HepG2 (cell line): ENCODE measurements around the gene EPHA2. TPM values are rescaled to one million over a fixed set of nuclear protein-coding genes. Genes with fewer than 3 reads are reported as not detected.

ENCODE experiments used
- ATAC-seq: fragments of 200-7000 bp; cut with Tn5 transposase; 3 replicates; pipeline ENCODE4 v1.9.1; 2020; ENCODE audit warnings: mild to moderate bottlenecking, moderate library complexity
- BruUV-seq: library from RNA; stranded (reverse); fragments of 400-500 nt; replicated peaks from 2 replicates; lab custom pipeline; 2021; lab: Mats Ljungman, UMichigan
- CTCF ChIA-PET: fragments of 300-600 bp; formaldehyde crosslinking; extraction: SDS; loops from one replicate; lab custom pipeline; 2021; ENCODE audit warnings: low total read pairs, inconsistent platforms, low intra/inter-chr PET ratio; lab: Yijun Ruan, JAX
- POLR2A ChIA-PET: fragments of 350-600 bp; sonication (Branson Sonifier 250); formaldehyde crosslinking; loops from one replicate; lab custom pipeline; 2020; ENCODE audit warnings: antibody characterized with exemption, inconsistent platforms; lab: Yijun Ruan, JAX
- DNase-seq: peaks from one replicate; pipeline ENCODE4 v3.0.0-alpha.2; 2015; ENCODE audit warnings: low spot score
- FAIRE-seq: peaks from 3 replicates; lab custom pipeline; 2011; peaks lifted over from hg19 to GRCh38; lab: Jason Lieb, UNC
- H2AFZ ChIP-seq: one replicate; pipeline ENCODE4 v1.6.1; 2011; ENCODE audit warnings: low read length, inconsistent platforms
- H3K27ac ChIP-seq: fragments of 300-600 bp; 3 replicates; pipeline ENCODE4 v1.8.0; 2011; ENCODE audit warnings: mixed run types, mild to moderate bottlenecking, mixed read lengths, low read length, inconsistent platforms; ENCODE audit not compliant: insufficient read depth; ENCODE audit errors: extremely low read length
- H3K27me3 ChIP-seq, 2 experiments: fragments of 200-600 bp in 1 of 2; 2 replicates in 1 of 2; 3 replicates in 1 of 2; pipeline versions ENCODE4 v1.6.0 to v1.8.0; 2011; ENCODE audit warnings: low read length in 2 of 2, mild to moderate bottlenecking in 2 of 2, moderate library complexity in 2 of 2, inconsistent platforms in 1 of 2; ENCODE audit not compliant: insufficient read depth in 2 of 2, control insufficient read depth in 1 of 2
- H3K36me3 ChIP-seq, 2 experiments: fragments of 200-600 bp in 1 of 2; replicated peaks in 1 of 2; 2 replicates in 1 of 2; 3 replicates in 1 of 2; pipeline versions ENCODE4 v1.5.1 to v1.8.0; 2011; ENCODE audit warnings: low read length in 2 of 2, inconsistent platforms in 1 of 2; ENCODE audit not compliant: insufficient read depth in 2 of 2, control insufficient read depth in 1 of 2
- H3K4me1 ChIP-seq: 2 replicates; pipeline ENCODE4 v1.5.1; 2012; ENCODE audit warnings: low read length, inconsistent platforms; ENCODE audit not compliant: insufficient read depth
- H3K4me2 ChIP-seq: 2 replicates; pipeline ENCODE4 v1.6.0; 2011; ENCODE audit warnings: low read depth, low read length, inconsistent platforms
- H3K4me3 ChIP-seq, 3 experiments: fragments of 200-600 bp in 1 of 3; sonication (generic), shearing (Covaris generic) in 1 of 3; replicated peaks in 1 of 3; 2 replicates each; pipeline ENCODE4 v1.5.1; 2011 to 2016; ENCODE audit warnings: low read length in 3 of 3, inconsistent platforms in 2 of 3, low read depth in 2 of 3, mild to moderate bottlenecking in 2 of 3, control low read depth in 1 of 3, mixed read lengths in 1 of 3; ENCODE audit not compliant: insufficient read depth in 1 of 3
- H3K79me2 ChIP-seq: one replicate; pipeline ENCODE4 v1.6.1; 2011; ENCODE audit warnings: low read length, inconsistent platforms; ENCODE audit not compliant: insufficient read depth
- H3K9ac ChIP-seq: 2 replicates; pipeline ENCODE4 v1.6.0; 2011; ENCODE audit warnings: mild to moderate bottlenecking, low read depth, low read length, inconsistent platforms; ENCODE audit not compliant: insufficient read depth
- H3K9me3 ChIP-seq: 2 replicates; pipeline ENCODE4 v1.5.1; 2012; ENCODE audit warnings: mild to moderate bottlenecking, low read length
- H4K20me1 ChIP-seq: 2 replicates; pipeline ENCODE4 v1.6.0; 2011; ENCODE audit warnings: inconsistent platforms, mild to moderate bottlenecking, low read length, moderate library complexity; ENCODE audit not compliant: insufficient read depth
- KDM3A ChIP-seq: IDR thresholded peaks from 2 replicates; pipeline ENCODE4 v1.6.1; 2018; ENCODE audit warnings: low read depth, missing compliant biosample characterization
- KMT2A ChIP-seq: sonication (generic); formaldehyde crosslinking; IDR thresholded peaks from 2 replicates; pipeline ENCODE4 v1.4.0; 2020; ENCODE audit warnings: missing genetic modification reagents
- PHF8 ChIP-seq: sonication (generic); formaldehyde crosslinking; IDR thresholded peaks from 2 replicates; pipeline ENCODE4 v1.5.0; 2020; ENCODE audit warnings: missing genetic modification reagents
- TBX3 ChIP-seq: fragments of 450-650 bp; IDR thresholded peaks from 2 replicates; pipeline ENCODE4 v1.6.1; 2017; ENCODE audit warnings: antibody characterized with exemption, mild to moderate bottlenecking, inconsistent platforms, borderline replicate concordance
- ZFP41 ChIP-seq: sonication (generic); formaldehyde crosslinking; IDR thresholded peaks from 2 replicates; pipeline ENCODE4 v1.4.0; 2020; ENCODE audit warnings: mild to moderate bottlenecking, missing genetic modification reagents, borderline replicate concordance
- ZNF383 ChIP-seq: sonication (generic); formaldehyde crosslinking; IDR thresholded peaks from 2 replicates; pipeline ENCODE4 v1.4.0; 2020; ENCODE audit warnings: missing genetic modification reagents, mild to moderate bottlenecking, borderline replicate concordance
- ZNF547 ChIP-seq: sonication (generic); formaldehyde crosslinking; IDR thresholded peaks from 2 replicates; pipeline ENCODE4 v1.5.1; 2020; ENCODE audit warnings: mild to moderate bottlenecking, missing genetic modification reagents
- ZNF709 ChIP-seq: sonication (generic); formaldehyde crosslinking; IDR thresholded peaks from 2 replicates; pipeline ENCODE4 v1.5.0; 2020; ENCODE audit warnings: mild to moderate bottlenecking, missing genetic modification reagents
- ZNF891 ChIP-seq: sonication (generic); formaldehyde crosslinking; IDR thresholded peaks from 2 replicates; pipeline ENCODE4 v1.5.0; 2020; ENCODE audit warnings: mild to moderate bottlenecking, missing genetic modification reagents
- WGBS: methylation state at CpG from one replicate; pipeline ENCODE4 v1.1.6; 2017; ENCODE audit warnings: low lambda C conversion rate; 5-methylcytosine and 5-hydroxymethylcytosine counted together
- in situ Hi-C: cut with HindIII; loops from 2 replicates; pipeline ENCODE4 v1.10.0; 2017; ENCODE audit warnings: low pct_unique_long_range_greater_than_20kb; ENCODE audit not compliant: extremely low pct_ligation_motif_present
- intact Hi-C: fragments of 100-400 bp; cut with micrococcal nuclease; formaldehyde crosslinking; loops from one replicate; pipeline ENCODE4 v1.10.0; 2022; ENCODE audit not compliant: unreplicated experiment
- polyA plus RNA-seq, 8 experiments: library from polyadenylated mRNA; depleted of rRNA in 3 of 8; stranded (reverse) in 7 of 8; unstranded in 1 of 8; fragments of >200 nt; fragmentation: Illumina TruSeq in 4 of 8; extraction: Trizol in 4 of 8; gene quantifications; 2 replicates each; pipeline versions ENCODE4 v1.2.1 to v1.2.3, GENCODE V29; 2011 to 2016; ENCODE audit warnings: low read depth in 4 of 8, missing spikeins in 1 of 8, mixed read lengths in 1 of 8; ENCODE audit not compliant: insufficient read depth in 1 of 8
- total RNA-seq, 5 experiments: library from RNA; depleted of rRNA; stranded (reverse); fragments of >200 nt; fragmentation: Illumina TruSeq; extraction: Trizol; gene quantifications; 2 replicates each; pipeline ENCODE4 v1.2.3, GENCODE V29; 2016; ENCODE audit warnings: low read depth in 1 of 5
- TF ChIP-seq, protein P1 (sequence below): sonication (generic); formaldehyde crosslinking; IDR thresholded peaks from 2 replicates; pipeline ENCODE4 v1.9.0; 2022; ENCODE audit warnings: missing genetic modification reagents, mild to moderate bottlenecking, borderline replicate concordance
- TF ChIP-seq, protein P2 (sequence below): sonication (generic); formaldehyde crosslinking; IDR thresholded peaks from 2 replicates; pipeline ENCODE4 v1.8.0; 2022; ENCODE audit warnings: mild to moderate bottlenecking, missing genetic modification reagents, borderline replicate concordance
- TF ChIP-seq, protein P3 (sequence below): sonication (generic); formaldehyde crosslinking; IDR thresholded peaks from 2 replicates; pipeline ENCODE4 v1.4.0; 2020; ENCODE audit warnings: low read depth, mild to moderate bottlenecking, missing genetic modification reagents
- TF ChIP-seq, protein P4 (sequence below), 2 experiments: sonication (generic) in 1 of 2; formaldehyde crosslinking in 1 of 2; IDR thresholded peaks; 2 replicates each; pipeline versions ENCODE4 v1.4.0 to v1.6.1; 2016 to 2020; ENCODE audit warnings: borderline replicate concordance in 1 of 2, low read depth in 1 of 2, mild to moderate bottlenecking in 1 of 2, missing genetic modification reagents in 1 of 2
- TF ChIP-seq, protein P5 (sequence below), 2 experiments: fragments of 450-650 bp in 1 of 2; sonication (generic) in 1 of 2; formaldehyde crosslinking; IDR thresholded peaks; 2 replicates each; pipeline versions ENCODE4 v1.5.0 to v1.8.0; 2020 to 2022; ENCODE audit warnings: mild to moderate bottlenecking in 1 of 2, missing genetic modification reagents in 1 of 2

The EPHA2 gene
- total and polyA plus RNA-seq, 2 of the 13 experiments (the other 11 are each of a cell fraction or from before 2014, with no cell fraction given): 33.6 to 53.6 TPM

DNA sequence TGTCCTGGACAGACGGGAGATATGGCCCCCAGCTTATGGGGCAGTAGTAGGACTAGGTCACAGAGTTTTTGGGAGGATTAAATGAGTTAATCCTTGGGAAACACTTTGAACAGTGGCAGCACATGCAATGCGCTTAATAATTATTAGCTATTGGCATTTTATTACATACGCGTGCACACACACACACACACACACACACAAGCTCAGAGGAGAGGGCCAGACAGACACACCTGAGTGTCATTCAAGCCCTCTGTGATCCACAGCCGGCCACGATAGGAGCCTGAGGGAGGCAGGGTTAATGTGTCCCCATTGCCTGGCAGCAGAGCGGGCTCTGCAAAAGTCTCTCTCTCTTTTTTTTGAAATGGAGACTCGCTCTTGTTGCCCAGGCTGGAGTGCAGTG, 37.9 kb downstream of the EPHA2 start:
- FAIRE-seq: no peak
- TF ChIP-seq, protein P1, sequence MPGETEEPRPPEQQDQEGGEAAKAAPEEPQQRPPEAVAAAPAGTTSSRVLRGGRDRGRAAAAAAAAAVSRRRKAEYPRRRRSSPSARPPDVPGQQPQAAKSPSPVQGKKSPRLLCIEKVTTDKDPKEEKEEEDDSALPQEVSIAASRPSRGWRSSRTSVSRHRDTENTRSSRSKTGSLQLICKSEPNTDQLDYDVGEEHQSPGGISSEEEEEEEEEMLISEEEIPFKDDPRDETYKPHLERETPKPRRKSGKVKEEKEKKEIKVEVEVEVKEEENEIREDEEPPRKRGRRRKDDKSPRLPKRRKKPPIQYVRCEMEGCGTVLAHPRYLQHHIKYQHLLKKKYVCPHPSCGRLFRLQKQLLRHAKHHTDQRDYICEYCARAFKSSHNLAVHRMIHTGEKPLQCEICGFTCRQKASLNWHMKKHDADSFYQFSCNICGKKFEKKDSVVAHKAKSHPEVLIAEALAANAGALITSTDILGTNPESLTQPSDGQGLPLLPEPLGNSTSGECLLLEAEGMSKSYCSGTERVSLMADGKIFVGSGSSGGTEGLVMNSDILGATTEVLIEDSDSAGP: no peak
- TF ChIP-seq, protein P2, sequence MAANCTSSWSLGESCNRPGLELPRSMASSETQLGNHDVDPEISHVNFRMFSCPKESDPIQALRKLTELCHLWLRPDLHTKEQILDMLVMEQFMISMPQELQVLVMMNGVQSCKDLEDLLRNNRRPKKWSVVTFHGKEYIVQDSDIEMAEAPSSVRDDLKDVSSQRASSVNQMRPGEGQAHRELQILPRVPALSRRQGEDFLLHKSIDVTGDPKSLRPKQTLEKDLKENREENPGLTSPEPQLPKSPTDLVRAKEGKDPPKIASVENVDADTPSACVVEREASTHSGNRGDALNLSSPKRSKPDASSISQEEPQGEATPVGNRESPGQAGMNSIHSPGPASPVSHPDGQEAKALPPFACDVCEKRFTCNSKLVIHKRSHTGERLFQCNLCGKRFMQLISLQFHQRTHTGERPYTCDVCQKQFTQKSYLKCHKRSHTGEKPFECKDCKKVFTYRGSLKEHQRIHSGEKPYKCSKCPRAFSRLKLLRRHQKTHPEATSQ (CRISPR knock-in tag): no peak
- TF ChIP-seq, protein P3, sequence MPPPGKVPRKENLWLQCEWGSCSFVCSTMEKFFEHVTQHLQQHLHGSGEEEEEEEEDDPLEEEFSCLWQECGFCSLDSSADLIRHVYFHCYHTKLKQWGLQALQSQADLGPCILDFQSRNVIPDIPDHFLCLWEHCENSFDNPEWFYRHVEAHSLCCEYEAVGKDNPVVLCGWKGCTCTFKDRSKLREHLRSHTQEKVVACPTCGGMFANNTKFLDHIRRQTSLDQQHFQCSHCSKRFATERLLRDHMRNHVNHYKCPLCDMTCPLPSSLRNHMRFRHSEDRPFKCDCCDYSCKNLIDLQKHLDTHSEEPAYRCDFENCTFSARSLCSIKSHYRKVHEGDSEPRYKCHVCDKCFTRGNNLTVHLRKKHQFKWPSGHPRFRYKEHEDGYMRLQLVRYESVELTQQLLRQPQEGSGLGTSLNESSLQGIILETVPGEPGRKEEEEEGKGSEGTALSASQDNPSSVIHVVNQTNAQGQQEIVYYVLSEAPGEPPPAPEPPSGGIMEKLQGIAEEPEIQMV (CRISPR knock-in tag): no peak
- TF ChIP-seq ZFP41 (CRISPR knock-in tag) (no peak), ZNF383 (no peak), ZNF891 (CRISPR knock-in tag) (no peak), KDM3A (CRISPR knock-in tag) (no peak), KMT2A (no peak), ZNF709 (CRISPR knock-in tag) (no peak), ZNF547 (CRISPR knock-in tag) (no peak), PHF8 (CRISPR knock-in tag) (no peak), TBX3 (no peak)
- TF ChIP-seq, protein P4, sequence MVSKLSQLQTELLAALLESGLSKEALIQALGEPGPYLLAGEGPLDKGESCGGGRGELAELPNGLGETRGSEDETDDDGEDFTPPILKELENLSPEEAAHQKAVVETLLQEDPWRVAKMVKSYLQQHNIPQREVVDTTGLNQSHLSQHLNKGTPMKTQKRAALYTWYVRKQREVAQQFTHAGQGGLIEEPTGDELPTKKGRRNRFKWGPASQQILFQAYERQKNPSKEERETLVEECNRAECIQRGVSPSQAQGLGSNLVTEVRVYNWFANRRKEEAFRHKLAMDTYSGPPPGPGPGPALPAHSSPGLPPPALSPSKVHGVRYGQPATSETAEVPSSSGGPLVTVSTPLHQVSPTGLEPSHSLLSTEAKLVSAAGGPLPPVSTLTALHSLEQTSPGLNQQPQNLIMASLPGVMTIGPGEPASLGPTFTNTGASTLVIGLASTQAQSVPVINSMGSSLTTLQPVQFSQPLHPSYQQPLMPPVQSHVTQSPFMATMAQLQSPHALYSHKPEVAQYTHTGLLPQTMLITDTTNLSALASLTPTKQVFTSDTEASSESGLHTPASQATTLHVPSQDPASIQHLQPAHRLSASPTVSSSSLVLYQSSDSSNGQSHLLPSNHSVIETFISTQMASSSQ (IDR thresholded peaks at IDR 0.05; ENCODE audit: low read depth): no peak
- TF ChIP-seq, protein P4 (CRISPR knock-in tag; IDR thresholded peaks at IDR 0.05; ENCODE audit: borderline replicate concordance): no peak
- TF ChIP-seq, protein P5, sequence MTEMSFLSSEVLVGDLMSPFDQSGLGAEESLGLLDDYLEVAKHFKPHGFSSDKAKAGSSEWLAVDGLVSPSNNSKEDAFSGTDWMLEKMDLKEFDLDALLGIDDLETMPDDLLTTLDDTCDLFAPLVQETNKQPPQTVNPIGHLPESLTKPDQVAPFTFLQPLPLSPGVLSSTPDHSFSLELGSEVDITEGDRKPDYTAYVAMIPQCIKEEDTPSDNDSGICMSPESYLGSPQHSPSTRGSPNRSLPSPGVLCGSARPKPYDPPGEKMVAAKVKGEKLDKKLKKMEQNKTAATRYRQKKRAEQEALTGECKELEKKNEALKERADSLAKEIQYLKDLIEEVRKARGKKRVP (CRISPR knock-in tag; IDR thresholded peaks at IDR 0.05): no peak

More for the DNA sequence above, 37.9 kb downstream of the EPHA2 start:
- no TSS peak for BruUV-seq
- peaks cover 8% of the 10 kb centered on the region; the same call in 1 of the 2 replicates for H4K20me1 ChIP-seq
- no peak overlapping the region for H2AFZ ChIP-seq
- no peak overlapping the region for H3K27ac ChIP-seq
- intact Hi-C loops (no loop called here), in situ Hi-C loops (loop anchor here (5.0 kb wide), 1 partner anchor 36 kb away; no protein-coding TSS in a partner anchor)
- H3K9me3 ChIP-seq: no peaks in the 10 kb centered on the region
- no peaks in the 10 kb centered on the region for H3K79me2 ChIP-seq
- no peak overlapping the region for H3K4me3 ChIP-seq
- H3K36me3 ChIP-seq: no peaks in the 10 kb centered on the region
- no peak for ATAC-seq
- DNase-seq: no peak
- WGBS: 57% methylated on average over 8 of the region's 8 CpGs
- peaks cover 96% of the 10 kb centered on the region for H3K4me1 ChIP-seq
- no peak overlapping the region for H3K4me2 ChIP-seq
- ChIA-PET CTCF (no interaction called here), POLR2A (interaction anchor here (0.7 kb wide), 1 partner anchor 74 kb away, joined by 3 read pairs; no protein-coding TSS in a partner anchor)
- no peak overlapping the region for H3K9ac ChIP-seq
- H3K27me3 ChIP-seq: peaks cover 0 to 3% of the 10 kb centered on the region in 2 experiments; a peak in 1 of 5 replicates
